ENCODE results near the gene HYAL3.
"Not testable (repeated sequence)": the region's sequence is repeated elsewhere in the genome, so short reads cannot be mapped to it uniquely, and the experiment has no call there.

Gene HYAL3

GRCh38 chr3:50245251-50245745 lies 53.9 kb downstream of the HYAL3 start:
- Mint-ChIP-seq H3K4me1 (ENCODE audit: low read depth) (peaks cover 54% of the 10 kb centered on the region), H3K4me3 (peak overlapping the region; percentile 77), H3K36me3 (ENCODE audit: low read depth) (peaks cover 21% of the 10 kb centered on the region), H3K9me3 (no peaks in the 10 kb centered on the region), H3K27me3 (ENCODE audit: low read depth) (no peaks in the 10 kb centered on the region), H3K27ac (peak overlapping the region; percentile 91)

GRCh38 chr3:50244813-50245212 lies 54.4 kb downstream of the HYAL3 start:
- peak overlapping the region; percentile 46 for H3K4me3 Mint-ChIP-seq
- peak overlapping the region; percentile 82 for H3K27ac Mint-ChIP-seq
- H3K4me1 Mint-ChIP-seq (ENCODE audit: low read depth): peaks cover 57% of the 10 kb centered on the region
- peaks cover 22% of the 10 kb centered on the region for H3K36me3 Mint-ChIP-seq (ENCODE audit: low read depth)
- not testable (repeated sequence) for H3K9me3 Mint-ChIP-seq; H3K27me3 Mint-ChIP-seq (ENCODE audit: low read depth)

- Mint-ChIP-seq H3K4me3 (no peak overlapping the region), H3K27me3 (ENCODE audit: low read depth) (no peaks in the 10 kb centered on the region), H3K4me1 (ENCODE audit: low read depth) (peaks cover 68% of the 10 kb centered on the region), H3K27ac (peak overlapping the region; percentile 82), H3K36me3 (ENCODE audit: low read depth) (peaks cover 26% of the 10 kb centered on the region), H3K9me3 (no peaks in the 10 kb centered on the region)
Observed at GRCh38 chr3:50243543-50243895, 55.7 kb downstream of the HYAL3 start.

- Mint-ChIP-seq H3K4me3 (peak overlapping the region; percentile 81), H3K27ac (peak overlapping the region; percentile 97), H3K36me3 (ENCODE audit: low read depth) (peaks cover 25% of the 10 kb centered on the region), H3K9me3 (no peaks in the 10 kb centered on the region), H3K4me1 (ENCODE audit: low read depth) (peaks cover 67% of the 10 kb centered on the region), H3K27me3 (ENCODE audit: low read depth) (no peaks in the 10 kb centered on the region)
Observed at GRCh38 chr3:50242851-50243542, 56.2 kb downstream of the HYAL3 start.

Data from T-helper 1 cell treated with Interleukin-12 subunit alpha and Interleukin-12 subunit beta and Interleukin-4 antibody, amounts not matched to agents 30 μg/mL and 1 μg/mL, for 36 hours (primary cell).